GM23338 (cell line): ENCODE results near the gene CEP250. TPM values are rescaled to one million over a fixed set of nuclear protein-coding genes. Genes with fewer than 3 reads are reported as not detected.

ENCODE experiments used
- ATAC-seq: fragments of 200-7000 bp; cut with Tn5 transposase; 3 replicates; pipeline ENCODE4 v1.9.1; 2020
- DNase-seq: peaks from one replicate; pipeline ENCODE4 v3.0.0-alpha.2; 2015; ENCODE audit warnings: low spot score
- H2AFZ ChIP-seq: fragments of 200-600 bp; sonication (generic); 2 replicates; pipeline ENCODE4 v1.8.0; 2016; ENCODE audit warnings: antibody characterized with exemption, mild to moderate bottlenecking, moderate library complexity
- H3F3A ChIP-seq: fragments of 200-600 bp; sonication (generic); replicated peaks from 2 replicates; pipeline ENCODE4 v1.8.0; 2017; ENCODE audit warnings: antibody characterized with exemption, mixed run types, low read depth
- H3K27ac ChIP-seq: fragments of 200-600 bp; sonication (generic); 2 replicates; pipeline ENCODE4 v1.6.1; 2016; ENCODE audit warnings: low read depth
- H3K27me3 ChIP-seq: fragments of 200-600 bp; sonication (generic); 2 replicates; pipeline ENCODE4 v1.8.0; 2016; ENCODE audit warnings: mild to moderate bottlenecking, mixed run types, moderate library complexity; ENCODE audit not compliant: insufficient read depth
- H3K36me3 ChIP-seq: fragments of 200-600 bp; sonication (generic); 2 replicates; pipeline ENCODE4 v1.8.0; 2016; ENCODE audit warnings: mild to moderate bottlenecking; ENCODE audit not compliant: insufficient read depth
- H3K4me1 ChIP-seq: fragments of 200-600 bp; sonication (generic); 2 replicates; pipeline ENCODE4 v1.8.0; 2016; ENCODE audit warnings: mild to moderate bottlenecking, moderate library complexity; ENCODE audit not compliant: insufficient read depth
- H3K4me2 ChIP-seq: fragments of 200-600 bp; sonication (generic); 2 replicates; pipeline ENCODE4 v1.7.1; 2017; ENCODE audit warnings: mixed run types
- H3K4me3 ChIP-seq: fragments of 200-600 bp; sonication (generic); 2 replicates; pipeline ENCODE4 v1.6.1; 2016; ENCODE audit warnings: mixed run types
- H3K79me2 ChIP-seq: fragments of 200-600 bp; sonication (generic); replicated peaks from 2 replicates; pipeline ENCODE4 v1.8.0; 2017; ENCODE audit warnings: mild to moderate bottlenecking; ENCODE audit not compliant: insufficient read depth
- H3K9me2 ChIP-seq: fragments of 200-600 bp; sonication (generic); 2 replicates; pipeline ENCODE4 v1.8.0; 2017; ENCODE audit not compliant: insufficient read depth
- H4K20me1 ChIP-seq: fragments of 200-600 bp; sonication (generic); replicated peaks from 2 replicates; pipeline ENCODE4 v1.8.0; 2017; ENCODE audit warnings: mild to moderate bottlenecking; ENCODE audit not compliant: insufficient read depth
- H3K27ac Mint-ChIP-seq: 2 replicates; pipeline ENCODE4 v1.8.0; 2020; ENCODE audit warnings: inconsistent platforms, mild to moderate bottlenecking, moderate library complexity, mixed read lengths
- H3K27me3 Mint-ChIP-seq: 3 replicates; pipeline ENCODE4 v1.8.0; 2022; ENCODE audit warnings: low read depth, mild to moderate bottlenecking, moderate library complexity, mixed read lengths, inconsistent platforms; ENCODE audit not compliant: insufficient read depth, poor library complexity
- H3K36me3 Mint-ChIP-seq: 3 replicates; pipeline ENCODE4 v1.8.0; 2021; ENCODE audit warnings: low read depth, mild to moderate bottlenecking, inconsistent platforms, moderate library complexity, mixed read lengths
- H3K4me1 Mint-ChIP-seq: 3 replicates; pipeline ENCODE4 v1.8.0; 2020; ENCODE audit warnings: mild to moderate bottlenecking, inconsistent platforms, mixed read lengths
- H3K4me3 Mint-ChIP-seq: 3 replicates; pipeline ENCODE4 v1.8.0; 2021; ENCODE audit warnings: moderate library complexity, mild to moderate bottlenecking, inconsistent platforms, mixed read lengths
- H3K9me3 Mint-ChIP-seq: 3 replicates; pipeline ENCODE4 v1.8.0; 2020; ENCODE audit warnings: moderate library complexity, mild to moderate bottlenecking, inconsistent platforms, mixed read lengths
- CREB1 ChIP-seq: fragments of 250-450 bp; sonication (Bioruptor Pico); IDR thresholded peaks from 2 replicates; pipeline ENCODE4 v1.5.0; 2020; ENCODE audit warnings: low read depth, mild to moderate bottlenecking, moderate library complexity
- CTCF ChIP-seq, 2 experiments: fragments of 200-600 bp in 1 of 2; sonication (generic) in 1 of 2; conservative IDR thresholded peaks; 2 replicates each; pipeline versions ENCODE4 v1.5.1 to v1.6.1; 2016 to 2017; ENCODE audit warnings: antibody characterized with exemption in 2 of 2, low read depth in 2 of 2, mild to moderate bottlenecking in 2 of 2, moderate library complexity in 1 of 2
- ETS1 ChIP-seq: IDR thresholded peaks from 2 replicates; pipeline ENCODE4 v1.6.1; 2016; ENCODE audit warnings: antibody characterized with exemption
- EZH2 ChIP-seq: fragments of 200-600 bp; sonication (generic); IDR thresholded peaks from one replicate; pipeline ENCODE4 v1.8.0; 2017; ENCODE audit warnings: antibody characterized with exemption, mild to moderate bottlenecking, low read depth; ENCODE audit not compliant: unreplicated experiment
- EZH2phosphoT487 ChIP-seq: fragments of 200-600 bp; sonication (generic); IDR thresholded peaks from one replicate; pipeline ENCODE4 v1.8.1; 2018; ENCODE audit warnings: antibody characterized with exemption; ENCODE audit not compliant: unreplicated experiment
- JUNB ChIP-seq: IDR thresholded peaks from one replicate; pipeline ENCODE4 v1.6.1; 2016; ENCODE audit warnings: antibody characterized with exemption; ENCODE audit not compliant: unreplicated experiment
- REST ChIP-seq: IDR thresholded peaks from one replicate; pipeline ENCODE4 v1.6.1; 2018; ENCODE audit warnings: antibody characterized with exemption; ENCODE audit not compliant: unreplicated experiment
- ZNF114 ChIP-seq: fragments of 250-450 bp; sonication (Bioruptor Pico); IDR thresholded peaks from 2 replicates; pipeline ENCODE4 v1.5.0; 2020; ENCODE audit warnings: mild to moderate bottlenecking, moderate library complexity
- ZNF331 ChIP-seq: fragments of 250-450 bp; sonication (Bioruptor Pico); IDR thresholded peaks from 2 replicates; pipeline ENCODE4 v1.5.0; 2020; ENCODE audit warnings: low read depth, mild to moderate bottlenecking, moderate library complexity
- ZNF462 ChIP-seq: fragments of 250-450 bp; sonication (Bioruptor Pico); IDR thresholded peaks from 2 replicates; pipeline ENCODE4 v1.5.0; 2020; ENCODE audit warnings: mild to moderate bottlenecking, moderate library complexity
- polyA plus RNA-seq: library from polyadenylated mRNA; unstranded; fragments of >200 nt; fragmentation: Nextera tagmentation; extraction: Ambion mirVana; gene quantifications from 2 replicates; pipeline ENCODE4 v1.2.1, GENCODE V29; 2016
- total RNA-seq: library from RNA; depleted of rRNA; stranded (reverse); fragments of >200 nt; shearing (Covaris generic); gene quantifications from 2 replicates; pipeline ENCODE4 v1.2.3, GENCODE V29; 2014

CEP250 gene
- total and polyA plus RNA-seq, 2 experiments from 2014 or later, result 28.0 to 29.1 TPM

GRCh38 chr20:35555951-35556645, 100.7 kb downstream of the CEP250 start (continued):
- no peak for TF ChIP-seq REST

- no peak overlapping the region for H3K27ac Mint-ChIP-seq
- Histone ChIP-seq H3K4me1 (peaks cover 3% of the 10 kb centered on the region; the same call in 1 of the 2 replicates), H3K4me2 (no peak overlapping the region), H3K36me3 (no peaks in the 10 kb centered on the region), H3K27me3 (no peaks in the 10 kb centered on the region), H4K20me1 (no peaks in the 10 kb centered on the region; the same call in 1 of the 2 replicates), H3K79me2 (no peaks in the 10 kb centered on the region), H3K4me3 (no peak overlapping the region), H3F3A (no peaks in the 10 kb centered on the region), H3K9me2 (no peaks in the 10 kb centered on the region), H3K27ac (no peak overlapping the region), H2AFZ (no peak overlapping the region)
- peaks cover 5% of the 10 kb centered on the region for H3K27me3 Mint-ChIP-seq
- H3K36me3 Mint-ChIP-seq, result peaks cover 27% of the 10 kb centered on the region
- H3K4me3 Mint-ChIP-seq, result no peak overlapping the region
- H3K9me3 Mint-ChIP-seq, result no peaks in the 10 kb centered on the region; the same call in 2 of the 3 replicates
- DNase-seq (no peak), ATAC-seq (no peak)
- H3K4me1 Mint-ChIP-seq, result peaks cover 20% of the 10 kb centered on the region
- no peak for TF ChIP-seq ETS1
- TF ChIP-seq ZNF462 (CRISPR knock-in tag), result no peak
- no peak for TF ChIP-seq ZNF331
- no peak for TF ChIP-seq ZNF114 (CRISPR knock-in tag)
- TF ChIP-seq CREB1 (CRISPR knock-in tag), result no peak
- TF ChIP-seq EZH2, result no peak
- TF ChIP-seq CTCF (conservative IDR thresholded peaks at IDR 0.05; ENCODE audit: low read depth in 2 of 2), result no peak
- no peak for TF ChIP-seq EZH2phosphoT487
- TF ChIP-seq JUNB, result no peak
Observed at GRCh38 chr20:35556871-35557270, 101.5 kb downstream of the CEP250 start.
